Right kidney (tissue), 1 donor: ENCODE measurements around the gene PIAS1.
"Not testable (repeated sequence)": the region's sequence is repeated elsewhere in the genome, so short reads cannot be mapped to it uniquely, and the experiment has no call there.

Experiments used
- DNase-seq: peaks from one replicate; pipeline ENCODE4 v3.0.0-alpha.2; 2016

Gene PIAS1

DNA sequence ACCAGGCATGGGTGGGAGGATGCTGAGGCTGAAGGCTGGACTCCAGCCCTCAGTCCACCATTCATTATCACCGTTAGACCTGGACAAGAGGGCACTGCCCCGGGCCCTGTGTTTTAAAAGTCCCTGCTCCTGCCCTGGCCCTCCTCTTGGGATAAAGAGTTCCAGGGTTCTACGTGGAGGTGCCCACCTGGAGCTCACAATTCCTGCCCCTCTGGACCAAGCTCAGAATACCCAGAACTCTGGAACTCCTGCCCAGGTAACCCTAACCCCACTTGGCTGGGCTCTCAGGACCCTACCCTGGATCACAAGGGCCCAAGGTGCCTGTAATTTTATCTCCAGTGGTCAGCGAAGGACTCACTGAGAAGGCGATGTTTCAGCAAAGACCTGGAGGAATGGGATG, 149.8 kb downstream of the PIAS1 start:
- DNase-seq, result no peak

DNA sequence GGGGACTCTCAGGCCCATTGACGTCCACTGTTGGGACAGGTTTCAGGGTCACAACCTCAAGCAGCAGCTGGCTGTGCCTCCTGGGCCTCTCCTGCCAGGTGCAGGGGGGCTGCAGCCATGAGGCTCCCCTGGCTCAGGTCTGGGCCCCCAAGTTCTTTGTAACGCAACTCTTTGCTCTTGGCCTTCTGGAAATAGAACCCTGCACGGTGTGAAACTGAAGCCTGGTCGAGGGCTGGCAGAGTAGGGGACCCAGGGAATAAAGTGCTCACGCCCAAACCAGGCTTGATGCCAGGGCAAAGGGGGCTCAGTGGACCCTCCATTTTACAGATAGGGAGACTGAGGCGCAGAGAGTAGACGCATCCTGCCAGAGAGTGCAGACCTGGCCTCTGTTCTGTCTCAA, 150.2 kb downstream of the PIAS1 start:
- no peak for DNase-seq

DNA sequence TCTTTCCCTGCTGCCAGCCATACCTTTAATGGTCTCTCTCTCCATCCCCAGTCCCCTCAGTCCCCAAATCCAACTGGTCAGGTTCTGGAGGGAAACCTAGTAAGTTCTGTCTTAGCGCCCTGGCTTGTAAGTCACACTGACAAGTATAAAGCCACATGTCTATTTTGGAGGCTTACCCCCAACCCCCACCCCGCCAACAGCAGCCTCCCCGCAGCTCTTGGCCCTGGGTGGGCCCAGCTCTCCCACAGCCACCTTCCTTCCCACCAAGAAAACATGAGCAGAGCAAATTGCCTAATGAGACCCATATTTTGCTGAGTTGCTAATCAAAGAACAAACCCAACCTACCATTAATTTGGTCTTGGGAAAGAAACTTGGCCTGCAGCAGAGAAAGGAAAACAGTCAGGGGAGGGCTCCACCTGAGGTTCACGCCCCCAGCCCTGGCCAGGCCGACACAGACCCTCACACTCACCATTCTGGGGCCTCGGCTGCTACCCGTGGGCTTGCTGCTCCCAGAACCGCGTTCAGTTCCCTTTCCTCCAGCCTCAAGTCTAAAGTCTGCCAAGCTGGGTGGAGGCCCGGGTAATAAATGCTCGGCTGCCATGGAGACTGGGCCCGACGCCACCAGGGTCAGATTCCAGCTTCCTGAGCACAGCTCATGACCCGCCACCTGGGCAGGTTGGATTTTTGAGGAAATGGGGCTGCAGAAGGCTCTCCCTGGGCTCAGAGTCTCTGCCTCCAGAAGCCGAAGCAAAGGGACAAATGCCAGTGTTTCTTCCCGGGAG, 150.9 kb downstream of the PIAS1 start, which contains the start of gene CALML4:
CALML4 (minus strand) TSS at position 557 of the 782 bp plus-strand sequence; CDS start at position 472, 85 bp downstream.
- peak; percentile 60 for DNase-seq

DNA sequence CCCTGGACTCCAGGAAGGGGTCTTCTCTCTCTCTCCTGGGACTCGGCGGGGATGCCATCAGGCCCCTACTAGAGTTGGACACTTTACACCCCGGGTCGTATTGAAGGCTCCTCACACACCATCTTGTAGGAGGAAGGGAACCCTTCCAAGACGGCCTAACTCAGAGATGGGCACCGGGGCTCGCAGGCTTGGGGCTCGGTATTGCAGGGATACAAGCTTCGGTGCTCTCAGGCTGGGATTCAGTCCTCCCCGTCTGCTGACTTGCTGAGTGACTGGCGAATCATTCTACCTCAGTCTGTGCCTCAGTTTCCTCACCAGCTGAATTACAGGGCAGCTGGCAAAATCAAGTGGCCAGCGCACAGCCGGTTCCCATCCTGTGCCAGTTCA, 151.4 kb downstream of the PIAS1 start:
- DNase-seq, result no peak

DNA sequence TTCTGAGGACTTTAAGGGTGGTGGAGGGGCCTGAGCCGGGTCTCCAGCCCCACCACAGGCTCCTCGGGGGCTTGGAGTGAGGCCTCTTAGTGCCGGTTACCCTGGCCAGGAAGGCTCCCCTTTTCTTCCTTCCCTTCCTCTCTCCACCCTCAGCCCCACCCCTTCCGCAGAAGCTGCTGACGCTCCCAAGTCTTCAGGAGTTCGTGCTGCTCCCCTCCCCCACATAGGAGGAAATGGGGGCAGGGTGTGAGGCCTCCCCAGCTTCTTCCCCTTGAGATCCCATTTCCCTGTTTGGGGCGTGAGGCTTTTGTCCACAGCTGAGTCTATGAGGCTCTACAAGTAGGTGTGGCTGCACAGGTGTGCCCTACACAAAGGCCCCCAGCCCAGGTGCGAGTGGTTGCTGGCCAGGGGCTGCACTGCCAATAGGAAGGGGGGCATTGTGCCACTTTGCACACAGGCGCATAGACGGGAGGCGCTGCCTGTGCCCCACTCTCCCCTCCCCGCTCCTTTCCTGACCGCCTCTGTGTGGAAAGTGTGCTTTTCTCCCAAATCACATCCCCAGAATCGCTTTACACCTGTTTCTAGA, 151.9 kb downstream of the PIAS1 start:
- DNase-seq, result no peak

DNA sequence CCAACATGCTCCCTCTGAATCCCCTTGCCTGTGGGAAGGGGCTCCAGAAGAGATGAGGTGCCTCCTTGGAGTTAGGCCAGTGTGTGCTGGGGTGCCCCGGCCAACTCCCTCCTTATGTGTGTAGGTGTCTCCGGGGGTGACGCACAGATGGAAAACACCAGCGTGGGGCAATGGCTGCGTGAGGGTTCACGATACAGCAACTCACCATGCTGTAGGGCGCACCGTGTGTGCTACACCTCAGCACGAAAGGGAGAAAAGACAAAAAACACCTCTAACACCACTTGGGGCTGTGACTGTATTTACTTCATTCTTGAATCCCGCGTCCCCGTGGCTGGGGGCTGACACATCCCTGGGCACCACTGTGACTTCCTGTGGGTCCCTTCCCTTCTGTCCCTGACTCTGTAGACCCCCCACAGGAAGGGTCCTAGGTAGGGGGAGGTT, 152.6 kb downstream of the PIAS1 start:
- DNase-seq, result no peak

DNA sequence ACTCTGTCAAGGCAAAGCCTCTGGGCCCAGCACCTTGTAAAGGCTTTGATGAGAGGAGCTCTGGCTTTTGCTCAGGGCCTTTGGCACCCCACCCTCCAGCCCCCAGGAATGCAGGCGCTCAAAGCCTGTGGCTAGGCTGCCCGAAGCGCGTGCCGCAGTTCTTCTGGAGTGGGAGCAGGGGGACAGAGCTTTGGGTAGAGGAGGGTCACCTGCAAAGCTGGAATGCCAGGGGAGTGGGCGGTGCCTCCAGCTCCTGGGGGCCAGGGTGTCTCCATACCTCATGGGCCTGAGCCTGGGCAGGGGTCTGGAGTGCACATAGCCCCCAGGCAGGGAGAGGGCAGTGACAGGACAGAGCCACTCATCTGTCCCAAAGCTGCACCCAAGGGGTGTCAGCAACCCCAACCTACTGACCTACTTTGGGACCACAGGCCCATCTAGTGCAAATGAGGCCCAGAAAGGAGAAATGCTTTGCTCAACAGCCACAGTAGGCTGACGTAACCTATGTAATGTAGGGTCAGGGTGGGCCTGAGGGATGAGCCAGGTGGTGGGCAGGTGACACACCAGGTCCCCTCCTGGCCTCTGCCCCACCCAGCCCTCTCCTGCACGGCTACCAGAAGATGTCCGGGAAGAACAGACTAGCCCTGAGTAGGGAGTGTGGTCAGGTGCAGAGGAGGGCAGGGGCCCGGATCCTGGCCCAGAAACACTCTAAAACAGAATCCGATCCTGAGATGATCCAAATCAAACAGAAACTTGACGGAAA, 153.2 kb downstream of the PIAS1 start:
- no peak for DNase-seq

DNA sequence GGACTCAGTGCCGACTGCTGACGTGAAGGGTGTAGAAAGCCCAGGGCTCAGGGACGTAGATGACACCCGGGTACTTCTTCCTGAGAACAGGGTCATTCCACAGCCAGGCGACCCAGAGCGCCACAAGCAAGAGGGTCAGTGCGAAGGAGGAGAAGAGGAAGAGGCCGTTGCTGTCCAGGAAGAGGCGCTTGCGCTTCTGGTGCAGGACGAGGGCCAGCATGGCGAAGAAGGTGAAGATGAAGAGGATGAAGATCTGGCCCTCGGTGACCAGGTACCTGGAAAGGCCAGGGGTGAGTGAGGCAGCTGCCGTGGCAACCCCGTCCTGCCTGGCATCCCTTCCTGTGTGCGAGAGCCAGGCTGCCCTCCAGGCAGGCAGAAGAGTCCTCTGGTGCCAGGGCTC, 154.0 kb downstream of the PIAS1 start:
- no peak for DNase-seq

DNA sequence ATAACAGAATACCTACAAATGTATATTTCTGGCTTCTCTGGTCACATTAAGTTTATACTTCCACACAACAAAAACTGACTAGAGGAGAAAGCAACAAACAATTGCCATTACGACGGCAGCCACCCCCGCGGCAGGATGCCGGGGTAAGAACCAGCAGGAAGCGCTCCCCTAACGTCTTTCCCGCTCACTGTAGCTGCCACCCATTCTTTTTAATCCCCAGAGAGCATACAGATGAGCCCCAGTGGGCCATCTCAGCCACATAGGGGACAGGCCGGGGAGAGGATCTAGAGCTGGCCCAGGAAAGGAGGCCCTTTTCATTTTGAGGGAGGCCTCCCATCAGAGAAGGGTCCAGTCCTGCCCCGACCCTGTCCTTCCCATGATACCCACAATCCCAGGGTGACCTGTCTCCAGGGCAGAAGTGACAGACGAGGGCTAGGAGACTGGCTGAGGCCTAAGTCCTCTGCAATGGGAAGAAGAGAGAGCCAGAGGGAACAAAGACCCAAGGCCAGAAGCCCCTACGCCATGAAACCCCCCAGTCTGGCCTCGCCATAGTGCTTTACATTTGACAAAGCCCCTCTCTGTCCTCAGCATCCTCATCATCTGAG, 154.6 kb downstream of the PIAS1 start:
- no peak for DNase-seq

DNA sequence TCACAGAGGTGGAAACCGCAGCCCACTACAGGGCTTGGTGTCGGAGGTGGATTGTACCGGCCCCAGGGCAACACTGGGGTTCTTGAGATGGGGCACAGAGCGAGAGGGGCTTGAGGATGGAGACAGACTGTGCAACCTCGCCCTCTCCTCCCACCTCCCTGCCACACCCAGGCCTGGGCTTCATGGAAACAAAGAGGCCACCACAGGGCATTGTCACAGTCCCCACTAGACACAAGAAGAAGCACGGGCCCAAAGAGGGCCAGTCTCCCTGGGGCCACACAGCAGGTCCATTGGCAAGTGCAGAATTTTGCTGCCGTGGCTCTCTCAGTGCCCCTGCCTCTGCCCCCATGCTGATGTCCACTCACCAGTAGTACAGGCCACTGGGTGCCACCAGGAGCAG, 155.2 kb downstream of the PIAS1 start:
- DNase-seq, result no peak

DNA sequence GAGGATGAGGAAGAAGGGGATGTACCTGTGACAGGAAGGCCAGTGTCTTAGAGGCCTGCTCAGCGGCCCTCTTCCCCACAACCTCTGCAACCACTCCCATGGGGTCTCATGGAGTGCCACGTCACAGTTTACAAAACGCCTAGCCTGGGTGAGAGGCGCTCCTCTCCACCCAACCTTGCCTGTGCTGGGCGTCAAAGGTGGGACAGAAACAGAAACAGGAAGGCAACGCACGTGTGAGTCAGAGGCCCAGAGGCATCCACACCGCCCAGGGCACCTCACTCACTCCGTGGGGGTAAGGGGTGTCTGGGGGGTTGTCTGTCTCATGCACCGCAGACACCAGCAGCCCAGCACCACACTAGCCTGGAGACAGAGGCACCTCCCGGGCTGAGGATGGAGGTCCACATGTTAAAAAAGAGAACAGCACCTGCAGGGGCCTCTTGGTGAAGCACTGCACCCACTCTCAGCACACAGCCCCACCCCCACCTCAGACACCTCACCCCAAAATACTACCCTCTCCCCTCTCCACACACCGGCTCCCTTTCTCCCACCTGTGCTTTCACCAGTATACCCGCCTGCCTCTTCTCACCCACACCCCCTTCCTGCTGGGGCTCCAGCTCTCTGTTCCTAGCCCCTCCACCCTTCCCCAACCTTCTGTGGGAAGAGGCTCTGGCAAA, 155.8 kb downstream of the PIAS1 start:
- no peak for DNase-seq

DNA sequence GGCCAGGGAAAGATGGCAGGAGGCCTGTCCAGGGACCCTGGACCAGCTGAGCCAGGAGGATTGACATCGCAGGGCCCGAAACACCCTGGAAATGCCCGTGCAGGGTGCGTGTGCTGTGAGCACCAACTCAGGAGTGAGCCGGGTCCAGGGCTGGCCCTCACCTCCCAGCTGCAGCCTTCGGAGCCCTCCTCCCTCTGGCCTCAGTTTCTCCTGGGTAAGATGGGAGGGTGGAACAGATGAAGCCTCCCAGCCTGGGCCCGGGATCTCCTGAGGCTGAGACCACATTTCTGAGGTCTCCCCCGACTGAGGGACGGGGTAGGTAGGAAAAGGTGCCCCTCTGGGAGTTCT, 156.3 kb downstream of the PIAS1 start:
- no peak for DNase-seq

DNA sequence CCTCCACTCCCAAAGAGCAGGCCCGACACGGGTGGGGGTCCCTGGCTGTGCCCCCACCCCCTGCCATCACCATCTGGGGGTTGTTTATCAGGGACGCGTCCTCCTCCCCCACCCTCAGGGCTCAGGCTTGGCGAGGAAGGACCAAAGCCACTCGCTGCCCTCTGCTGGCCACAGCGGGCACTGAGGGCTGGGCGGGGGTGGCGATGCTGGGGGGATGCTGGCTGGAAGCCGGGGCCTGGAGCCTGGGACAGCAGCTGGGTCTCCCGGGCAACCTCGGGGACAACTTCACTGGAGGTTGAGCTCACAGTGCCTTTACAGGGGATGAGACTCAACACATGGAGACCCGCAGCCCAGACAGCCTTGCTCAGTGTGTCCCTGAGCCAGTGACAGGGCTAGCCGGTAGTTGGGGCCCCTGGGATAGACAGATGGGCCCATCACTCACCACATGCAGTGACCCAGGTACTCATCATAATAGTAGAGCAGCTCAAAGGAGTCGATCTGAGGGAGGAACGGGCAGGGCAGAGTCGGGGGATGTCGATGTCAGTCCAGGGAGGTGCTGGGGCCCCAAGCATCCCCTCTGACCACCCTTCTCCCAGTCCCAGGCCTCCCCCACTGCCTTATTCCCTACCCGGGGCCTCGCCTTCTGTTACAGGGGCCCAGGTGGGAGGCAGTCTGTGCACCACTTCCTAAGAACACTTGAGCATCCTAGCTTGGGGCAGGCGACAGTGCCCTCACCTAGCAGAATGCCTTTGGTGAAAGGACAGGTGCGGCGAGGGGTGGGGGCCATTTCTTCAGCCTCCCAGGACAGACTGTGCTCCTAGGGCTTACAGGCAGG, 156.9 kb downstream of the PIAS1 start:
- peak; percentile 48 for DNase-seq

DNA sequence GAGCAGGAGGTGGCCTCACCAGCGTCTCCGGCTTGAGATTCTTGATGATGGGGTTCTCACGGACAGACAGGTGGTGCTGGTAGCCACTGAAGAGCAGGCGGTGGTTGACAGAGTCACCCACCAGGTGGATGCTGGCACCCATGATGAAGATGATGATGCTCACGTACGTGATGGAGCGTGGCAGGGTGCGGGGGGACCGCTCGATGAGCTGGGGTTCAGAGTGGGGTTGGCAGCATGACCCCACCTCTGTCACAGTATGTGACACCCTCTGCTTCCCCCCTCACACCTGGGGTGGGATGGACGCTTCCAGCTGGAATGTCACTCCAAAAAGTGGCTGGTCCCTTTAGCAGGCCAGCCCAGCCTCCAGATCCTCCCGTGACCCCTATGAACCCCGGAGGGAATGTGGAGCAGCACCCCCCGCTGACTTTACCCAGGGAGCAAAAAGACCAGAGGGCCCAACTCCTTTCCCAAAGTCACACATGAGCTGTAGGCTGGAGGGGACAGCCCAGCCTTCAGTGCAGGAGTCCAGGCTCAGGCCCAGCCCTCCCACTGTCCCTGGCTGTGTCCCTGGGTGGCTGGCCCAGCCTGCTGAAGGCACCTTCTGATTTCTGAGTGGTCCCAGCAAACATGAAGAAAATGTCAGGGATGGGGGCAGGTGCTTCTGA, 157.7 kb downstream of the PIAS1 start:
- no peak for DNase-seq

DNA sequence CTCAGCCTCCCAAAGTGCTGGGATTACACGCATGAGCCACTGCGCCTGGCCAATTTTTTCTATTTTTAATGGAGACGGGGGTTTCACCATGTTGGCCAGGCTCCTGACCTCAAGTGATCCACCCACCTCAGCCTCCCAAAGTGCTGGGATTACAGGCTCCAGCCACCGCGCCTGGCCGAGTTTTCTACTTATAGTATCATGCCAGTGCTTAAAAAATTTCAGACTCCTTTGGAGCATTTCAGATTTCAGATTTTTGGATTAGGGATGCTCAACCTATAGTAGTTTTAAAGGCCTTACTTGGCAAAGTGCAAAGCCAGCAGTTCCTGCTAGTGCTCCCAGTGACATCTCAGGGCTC, 159.4 kb downstream of the PIAS1 start:
- not testable (repeated sequence) for DNase-seq

DNA sequence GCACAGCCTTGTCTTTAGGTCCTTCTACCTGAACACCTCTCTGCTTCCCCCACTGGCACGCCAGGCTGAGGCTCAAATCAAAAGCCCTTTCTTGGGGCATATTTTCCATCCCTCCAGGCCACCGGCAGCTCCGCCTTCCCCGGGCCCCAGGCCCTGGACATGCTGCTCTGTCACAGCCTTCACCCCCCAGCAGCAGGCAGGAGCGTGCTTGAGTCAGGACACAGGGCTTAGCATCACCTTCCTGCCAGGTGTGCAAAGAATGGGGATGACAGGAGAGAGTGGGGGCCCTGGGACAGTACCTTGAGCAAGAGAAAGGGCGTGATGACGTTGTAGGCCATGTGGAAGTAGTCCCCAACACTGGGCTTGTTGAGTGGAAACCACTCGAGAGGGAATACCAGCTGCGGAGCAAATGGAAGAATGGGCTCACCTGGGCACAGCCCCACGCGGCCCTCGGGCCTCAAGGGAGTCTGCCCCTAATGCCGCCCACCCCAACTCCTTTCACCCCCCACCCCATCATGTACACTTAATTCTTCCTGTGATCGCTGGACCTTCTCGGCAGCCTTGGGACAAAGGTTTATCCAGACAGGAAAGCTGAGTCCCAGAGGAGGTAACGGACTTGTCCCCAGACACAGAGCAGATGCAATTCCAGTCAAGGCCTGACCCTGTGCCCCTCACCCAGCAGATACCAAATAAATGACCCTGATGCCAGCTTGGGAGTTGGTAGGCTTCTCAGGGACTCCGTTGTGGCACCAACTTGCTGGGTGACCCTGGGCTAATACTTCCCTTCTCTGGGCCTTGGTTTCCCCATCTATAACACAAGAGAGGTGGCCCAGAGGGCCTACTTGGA, 160.1 kb downstream of the PIAS1 start:
- DNase-seq, result no peak

DNA sequence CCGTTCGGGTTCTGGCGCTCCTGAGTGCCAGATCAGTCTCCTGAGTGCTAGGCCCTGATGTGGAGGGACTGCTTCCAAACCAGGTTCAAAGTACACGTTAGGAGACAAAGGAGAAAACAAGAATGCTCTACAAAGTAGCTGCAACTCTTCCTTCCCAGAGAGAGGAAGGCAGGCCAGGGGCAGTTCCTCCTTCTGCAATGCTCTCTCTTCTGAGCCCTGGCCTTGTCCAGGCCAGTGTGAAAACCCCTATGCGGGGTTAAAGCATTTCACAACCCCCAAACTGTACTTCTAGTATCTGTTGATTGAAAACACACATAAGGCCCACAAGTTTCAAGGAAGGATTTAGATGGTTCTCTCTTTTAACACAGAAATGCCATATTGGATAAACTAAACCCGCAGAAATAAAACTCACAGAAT, 160.7 kb downstream of the PIAS1 start:
- no peak for DNase-seq

DNA sequence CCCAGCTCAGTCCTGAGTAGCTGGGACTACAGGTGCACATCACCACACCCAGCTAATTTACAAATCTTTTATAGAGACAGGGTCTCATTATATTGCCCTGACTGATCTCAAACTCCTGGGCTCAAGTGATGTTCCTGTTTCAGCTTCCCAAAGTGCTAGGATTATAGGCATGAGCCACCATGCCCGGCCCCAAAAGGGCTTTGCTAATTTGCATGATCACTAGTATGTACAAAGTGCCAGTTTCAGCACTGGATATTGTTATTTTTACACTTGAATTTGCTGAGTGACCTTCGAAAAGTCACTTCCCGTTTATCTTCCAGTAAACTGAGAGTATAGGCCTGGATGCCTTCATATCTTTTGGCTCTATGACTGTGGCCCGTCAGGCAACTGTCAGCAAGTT, 163.2 kb downstream of the PIAS1 start:
- DNase-seq, result no peak

DNA sequence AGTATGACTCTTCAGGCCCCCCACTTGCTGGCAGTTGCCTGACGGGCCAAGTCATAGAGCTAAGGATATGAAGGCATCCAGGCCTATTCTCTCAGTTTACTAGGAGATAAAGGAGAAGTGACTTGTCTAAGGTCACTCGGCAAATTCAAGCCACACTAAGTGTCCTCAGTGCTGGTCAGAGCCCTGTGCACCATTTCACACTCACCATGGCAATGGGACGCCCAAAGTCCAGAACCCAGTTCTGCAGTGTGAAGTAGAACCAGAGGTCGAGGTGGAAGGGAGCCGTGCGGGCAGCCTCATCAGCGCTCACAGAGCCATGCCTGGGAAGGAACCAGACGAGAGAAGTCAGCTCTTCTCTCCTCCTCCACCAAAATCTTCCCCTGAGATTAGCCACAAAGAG, 164.2 kb downstream of the PIAS1 start:
- no peak for DNase-seq
